ENCODE results near the gene GATA3.

DNA sequence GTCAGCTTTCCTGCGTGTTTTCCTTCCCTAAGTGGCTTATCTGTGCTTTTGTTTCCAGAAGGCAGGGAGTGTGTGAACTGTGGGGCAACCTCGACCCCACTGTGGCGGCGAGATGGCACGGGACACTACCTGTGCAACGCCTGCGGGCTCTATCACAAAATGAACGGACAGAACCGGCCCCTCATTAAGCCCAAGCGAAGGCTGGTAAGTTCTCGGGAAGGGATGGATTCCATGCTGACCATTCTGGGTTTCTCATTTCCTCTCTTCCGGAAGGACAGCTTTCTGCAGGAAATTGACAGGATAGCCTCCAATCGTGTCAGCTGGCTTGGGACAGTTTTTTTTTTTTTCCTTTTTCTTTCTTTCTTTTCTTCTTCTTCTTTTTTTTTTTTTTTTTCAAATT, 9.4 kb downstream of the GATA3 start:
- no peak for TF ChIP-seq EZH2 (IDR thresholded peaks at IDR 0.05)
- TF ChIP-seq, protein P1, sequence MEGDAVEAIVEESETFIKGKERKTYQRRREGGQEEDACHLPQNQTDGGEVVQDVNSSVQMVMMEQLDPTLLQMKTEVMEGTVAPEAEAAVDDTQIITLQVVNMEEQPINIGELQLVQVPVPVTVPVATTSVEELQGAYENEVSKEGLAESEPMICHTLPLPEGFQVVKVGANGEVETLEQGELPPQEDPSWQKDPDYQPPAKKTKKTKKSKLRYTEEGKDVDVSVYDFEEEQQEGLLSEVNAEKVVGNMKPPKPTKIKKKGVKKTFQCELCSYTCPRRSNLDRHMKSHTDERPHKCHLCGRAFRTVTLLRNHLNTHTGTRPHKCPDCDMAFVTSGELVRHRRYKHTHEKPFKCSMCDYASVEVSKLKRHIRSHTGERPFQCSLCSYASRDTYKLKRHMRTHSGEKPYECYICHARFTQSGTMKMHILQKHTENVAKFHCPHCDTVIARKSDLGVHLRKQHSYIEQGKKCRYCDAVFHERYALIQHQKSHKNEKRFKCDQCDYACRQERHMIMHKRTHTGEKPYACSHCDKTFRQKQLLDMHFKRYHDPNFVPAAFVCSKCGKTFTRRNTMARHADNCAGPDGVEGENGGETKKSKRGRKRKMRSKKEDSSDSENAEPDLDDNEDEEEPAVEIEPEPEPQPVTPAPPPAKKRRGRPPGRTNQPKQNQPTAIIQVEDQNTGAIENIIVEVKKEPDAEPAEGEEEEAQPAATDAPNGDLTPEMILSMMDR (IDR thresholded peaks at IDR 0.05), result no peak

Measured in neural progenitor cell (in vitro differentiated cells).